Breast epithelium (tissue), 4 donors: ENCODE measurements around the gene DBNDD1. TPM values are rescaled to one million over a fixed set of nuclear protein-coding genes. Genes with fewer than 3 reads are reported as not detected.
"Not testable (repeated sequence)": the region's sequence is repeated elsewhere in the genome, so short reads cannot be mapped to it uniquely, and the experiment has no call there.

Experiments used
- DNase-seq, 2 donors: peaks; one replicate each; pipeline ENCODE4 v3.0.0-alpha.2; 2019; ENCODE audit warnings: low spot score in 2 of 2
- H3K27ac ChIP-seq, 2 donors: fragments of 200-600 bp; sonication (generic) in 1 of 2; one replicate each; pipeline ENCODE4 v1.5.1; 2016 to 2019; ENCODE audit warnings: mild to moderate bottlenecking in 1 of 2
- H3K27me3 ChIP-seq, 2 donors: fragments of 200-600 bp; sonication (generic) in 1 of 2; one replicate each; pipeline versions ENCODE4 v1.5.1 to v1.6.0; 2017 to 2019; ENCODE audit warnings: control low read depth in 1 of 2, mild to moderate bottlenecking in 1 of 2
- H3K36me3 ChIP-seq: fragments of 200-600 bp; one replicate; pipeline ENCODE4 v1.5.1; 2019
- H3K4me1 ChIP-seq, 2 donors: fragments of 200-600 bp; sonication (generic); one replicate each; pipeline ENCODE4 v1.5.1; 2016 to 2019; ENCODE audit warnings: control low read depth in 1 of 2
- H3K4me3 ChIP-seq, 3 donors: fragments of 200-600 bp; sonication (generic); 1 replicate in 2 of 3; 2 replicates in 1 of 3; pipeline ENCODE4 v1.5.1; 2016 to 2019; ENCODE audit warnings: mild to moderate bottlenecking in 3 of 3, moderate library complexity in 2 of 3
- H3K9me3 ChIP-seq, 2 donors: fragments of 200-600 bp; sonication (generic) in 1 of 2; one replicate each; pipeline ENCODE4 v1.5.1; 2016 to 2019; ENCODE audit warnings: control low read depth in 1 of 2
- POLR2A ChIP-seq: fragments of 450-650 bp; IDR thresholded peaks from one replicate; pipeline ENCODE4 v1.6.1; 2016; ENCODE audit warnings: antibody characterized with exemption, mild to moderate bottlenecking, moderate library complexity
- POLR2AphosphoS5 ChIP-seq, 3 donors: sonication (generic); formaldehyde crosslinking; IDR thresholded peaks; one replicate each; pipeline ENCODE4 v1.6.1; 2017; ENCODE audit warnings: antibody characterized with exemption in 3 of 3
- intact Hi-C: fragments of 100-400 bp; cut with DNase I; formaldehyde crosslinking; loops from one replicate; pipeline ENCODE4 v1.15.1; 2023; ENCODE audit warnings: low total_unique reads
- total RNA-seq, 3 donors: library from RNA; depleted of rRNA; stranded (reverse); fragments of >200 nt; gene quantifications; one replicate each; pipeline ENCODE4 v1.1.0, GENCODE V29; 2016
- TF ChIP-seq, protein P1 (sequence below), 3 donors: fragments of 450-650 bp; IDR thresholded peaks; one replicate each; pipeline ENCODE4 v1.5.1; 2016 to 2017; ENCODE audit warnings: antibody characterized with exemption in 3 of 3, mild to moderate bottlenecking in 3 of 3, moderate library complexity in 3 of 3

Gene DBNDD1
- total RNA-seq, 3 donors from 2014 or later: 3.7 to 7.9 (median 6.0) TPM

DNA sequence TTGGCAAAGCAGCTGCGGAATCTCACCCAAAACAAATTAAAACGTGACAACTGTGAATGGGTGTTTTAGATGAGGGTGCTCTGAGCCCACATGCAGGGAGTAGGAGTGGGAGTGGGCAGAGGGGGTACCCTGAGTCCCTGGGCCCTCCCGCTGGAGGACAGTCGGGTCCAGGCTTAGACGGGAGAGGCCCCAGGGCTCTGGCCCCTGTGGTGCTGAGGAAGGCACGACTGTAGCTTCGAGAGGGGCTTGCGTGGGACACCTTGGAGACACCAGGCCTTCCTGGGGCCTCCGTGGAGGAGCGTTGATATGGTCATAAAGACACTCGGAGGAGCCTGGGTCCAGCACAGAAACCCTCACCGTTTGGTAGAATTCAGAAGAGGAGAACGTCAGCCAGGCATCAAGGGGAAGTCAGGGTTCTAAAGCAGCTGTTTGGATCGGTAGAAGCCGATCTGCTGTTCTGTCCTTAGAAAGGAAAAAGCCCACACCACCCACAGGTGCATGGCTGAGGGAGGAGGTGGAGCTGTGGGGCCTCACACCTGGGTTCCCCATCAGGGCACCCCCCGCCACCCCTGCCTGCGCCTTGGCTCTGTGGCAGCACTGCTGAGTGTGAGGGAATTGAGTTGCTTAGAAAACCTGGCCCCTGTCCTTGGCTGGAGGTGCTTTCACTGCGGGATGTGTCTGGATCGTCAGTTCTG lies 18.4 kb downstream of the DBNDD1 start:
- no peak overlapping the region for H3K27ac ChIP-seq
- no peaks in the 10 kb centered on the region for H3K9me3 ChIP-seq
- TF ChIP-seq, protein P1, sequence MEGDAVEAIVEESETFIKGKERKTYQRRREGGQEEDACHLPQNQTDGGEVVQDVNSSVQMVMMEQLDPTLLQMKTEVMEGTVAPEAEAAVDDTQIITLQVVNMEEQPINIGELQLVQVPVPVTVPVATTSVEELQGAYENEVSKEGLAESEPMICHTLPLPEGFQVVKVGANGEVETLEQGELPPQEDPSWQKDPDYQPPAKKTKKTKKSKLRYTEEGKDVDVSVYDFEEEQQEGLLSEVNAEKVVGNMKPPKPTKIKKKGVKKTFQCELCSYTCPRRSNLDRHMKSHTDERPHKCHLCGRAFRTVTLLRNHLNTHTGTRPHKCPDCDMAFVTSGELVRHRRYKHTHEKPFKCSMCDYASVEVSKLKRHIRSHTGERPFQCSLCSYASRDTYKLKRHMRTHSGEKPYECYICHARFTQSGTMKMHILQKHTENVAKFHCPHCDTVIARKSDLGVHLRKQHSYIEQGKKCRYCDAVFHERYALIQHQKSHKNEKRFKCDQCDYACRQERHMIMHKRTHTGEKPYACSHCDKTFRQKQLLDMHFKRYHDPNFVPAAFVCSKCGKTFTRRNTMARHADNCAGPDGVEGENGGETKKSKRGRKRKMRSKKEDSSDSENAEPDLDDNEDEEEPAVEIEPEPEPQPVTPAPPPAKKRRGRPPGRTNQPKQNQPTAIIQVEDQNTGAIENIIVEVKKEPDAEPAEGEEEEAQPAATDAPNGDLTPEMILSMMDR (IDR thresholded peaks at IDR 0.05): no peak
- TF ChIP-seq POLR2A: no peak
- no peak for TF ChIP-seq POLR2AphosphoS5 (IDR thresholded peaks at IDR 0.05)
- no peaks in the 10 kb centered on the region for H3K36me3 ChIP-seq
- intact Hi-C loops: no loop called here
- H3K4me1 ChIP-seq: no peaks in the 10 kb centered on the region
- H3K4me3 ChIP-seq: no peak overlapping the region
- no peaks in the 10 kb centered on the region for H3K27me3 ChIP-seq
- no peak for DNase-seq

DNA sequence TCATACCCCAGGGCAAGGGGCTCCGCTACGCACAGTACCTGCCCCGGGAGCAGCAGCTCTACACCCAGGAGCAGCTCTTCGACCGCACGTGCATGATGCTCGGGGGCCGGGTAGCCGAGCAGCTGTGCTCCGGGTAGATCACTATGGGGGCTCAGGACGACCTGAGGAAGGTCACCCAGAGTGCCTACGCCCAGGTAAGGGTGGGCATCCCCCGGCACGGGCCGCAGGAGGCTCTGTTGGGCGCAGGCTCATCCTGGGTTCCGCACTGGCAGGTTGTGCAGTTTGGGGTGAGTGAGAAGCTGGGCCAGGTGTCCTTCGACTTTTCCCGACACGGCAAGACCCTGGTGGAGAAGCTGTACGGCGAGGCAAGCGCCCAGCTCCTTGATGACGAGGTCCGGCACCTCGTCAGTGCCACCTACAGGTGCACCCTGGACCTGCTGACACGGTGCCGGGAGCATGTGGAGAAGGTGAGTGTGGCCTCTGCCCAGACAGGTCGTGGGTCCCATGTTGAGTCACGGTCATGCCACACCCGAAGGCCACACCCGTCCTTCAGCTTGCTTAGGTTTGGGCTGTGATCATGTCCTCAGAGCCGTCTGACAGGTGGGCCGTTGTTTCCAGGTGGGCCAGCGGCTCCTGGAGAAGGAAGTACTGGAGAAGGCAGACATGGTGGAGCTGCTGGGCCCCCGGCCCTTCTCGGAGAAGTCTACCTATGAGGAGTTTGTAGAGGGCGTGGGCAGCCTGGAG lies 19.3 kb downstream of the DBNDD1 start:
- no peaks in the 10 kb centered on the region for H3K27me3 ChIP-seq
- H3K4me3 ChIP-seq: no peak overlapping the region
- no peak for TF ChIP-seq POLR2A
- TF ChIP-seq POLR2AphosphoS5 (IDR thresholded peaks at IDR 0.05): no peak
- TF ChIP-seq, protein P1 (IDR thresholded peaks at IDR 0.05): no peak
- no peaks in the 10 kb centered on the region for H3K9me3 ChIP-seq
- DNase-seq: no peak
- H3K4me1 ChIP-seq: no peaks in the 10 kb centered on the region
- intact Hi-C loops: no loop called here
- no peak overlapping the region for H3K27ac ChIP-seq
- H3K36me3 ChIP-seq: no peaks in the 10 kb centered on the region

DNA sequence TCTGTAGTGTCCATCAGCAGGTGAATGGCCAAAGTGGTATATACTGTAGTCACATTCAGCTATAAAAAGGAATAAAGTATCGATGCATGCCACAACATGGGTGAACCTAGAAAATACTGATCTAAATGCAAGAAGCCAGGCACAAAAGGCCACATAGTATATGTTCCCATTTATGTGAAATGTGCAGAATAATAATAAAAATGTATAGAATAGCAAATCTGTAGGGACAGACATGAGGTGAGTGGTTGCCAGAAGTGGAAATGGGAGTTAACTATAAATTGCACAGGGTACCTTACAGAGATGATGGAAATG lies 23.1 kb downstream of the DBNDD1 start:
- no peak overlapping the region for H3K4me3 ChIP-seq
- TF ChIP-seq, protein P1 (IDR thresholded peaks at IDR 0.05): no peak
- TF ChIP-seq POLR2AphosphoS5 (IDR thresholded peaks at IDR 0.05) (no peak), POLR2A (no peak)
- intact Hi-C loops: no loop called here
- H3K27ac ChIP-seq: peak overlapping the region; percentile 74 to 92
- no peaks in the 10 kb centered on the region for H3K9me3 ChIP-seq
- no peaks in the 10 kb centered on the region for H3K27me3 ChIP-seq
- H3K36me3 ChIP-seq: no peaks in the 10 kb centered on the region
- H3K4me1 ChIP-seq: no peaks in the 10 kb centered on the region
- DNase-seq: no peak

DNA sequence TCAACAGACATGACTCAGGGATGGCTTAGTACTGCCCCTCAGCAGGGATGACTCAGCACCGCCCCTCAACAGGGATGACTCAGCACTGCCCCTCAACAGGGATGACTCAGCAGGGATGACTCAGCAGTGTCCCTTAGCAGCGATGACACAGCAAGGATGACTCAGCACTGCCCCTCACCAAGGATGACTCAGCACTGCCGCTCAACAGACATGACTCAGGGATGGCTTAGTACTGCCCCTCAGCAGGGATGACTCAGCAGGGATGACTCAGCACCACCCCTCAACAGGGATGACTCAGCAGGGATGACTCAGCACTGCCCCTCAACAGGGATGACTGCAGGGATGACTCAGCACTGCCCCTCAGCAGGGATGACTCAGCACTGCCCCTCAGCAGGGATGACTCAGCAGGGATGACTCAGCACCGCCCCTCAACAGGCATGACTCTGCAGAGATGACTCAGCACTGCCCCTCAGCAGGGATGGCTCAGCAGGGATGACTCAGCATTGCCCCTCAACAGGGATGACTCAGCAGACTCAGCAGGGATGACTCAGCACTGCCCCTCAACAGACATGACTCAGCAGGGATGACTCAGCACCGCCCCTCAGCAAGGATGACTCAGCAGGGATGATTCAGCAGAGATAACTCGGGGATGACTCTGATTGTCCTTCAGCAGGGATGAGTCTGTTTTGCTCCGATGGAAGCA lies 23.6 kb downstream of the DBNDD1 start:
- H3K27me3 ChIP-seq, H3K4me1 ChIP-seq, H3K36me3 ChIP-seq, intact Hi-C loops, H3K4me3 ChIP-seq, H3K9me3 ChIP-seq: not testable (repeated sequence)
- DNase-seq: peak in 1 of 2 donors; percentile 31
- peak in 1 of 3 donors; percentile 21 for TF ChIP-seq POLR2AphosphoS5 (IDR thresholded peaks at IDR 0.05)
- peak overlapping the region; percentile 74 to 92 for H3K27ac ChIP-seq

DNA sequence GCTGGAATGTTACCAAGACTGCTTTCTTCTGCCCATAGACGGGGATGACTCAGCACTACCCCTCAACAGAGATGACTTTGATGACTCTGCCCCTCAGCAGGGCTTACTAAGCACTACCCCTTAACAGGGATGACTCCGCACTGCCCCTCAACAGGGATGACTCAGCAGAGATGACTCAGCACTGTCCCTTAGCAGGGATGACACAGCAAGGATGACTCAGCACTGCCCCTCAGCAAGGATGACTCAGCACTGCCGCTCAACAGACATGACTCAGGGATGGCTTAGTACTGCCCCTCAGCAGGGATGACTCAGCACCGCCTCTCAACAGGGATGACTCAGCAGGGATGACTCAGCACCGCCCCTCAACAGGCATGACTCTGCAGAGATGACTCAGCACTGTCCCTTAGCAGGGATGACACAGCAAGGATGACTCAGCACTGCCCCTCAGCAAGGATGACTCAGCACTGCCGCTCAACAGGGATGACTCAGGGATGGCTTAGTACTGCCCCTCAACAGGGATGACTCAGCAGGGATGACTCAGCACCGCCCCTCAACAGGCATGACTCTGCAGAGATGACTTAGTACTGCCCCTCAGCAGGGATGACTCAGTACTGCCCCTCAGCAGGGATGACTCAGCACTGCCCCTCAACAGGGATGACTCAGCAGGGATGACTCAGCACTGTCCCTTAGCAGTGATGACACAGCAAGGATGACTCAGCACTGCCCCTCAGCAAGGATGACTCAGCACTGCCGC lies 24.4 kb downstream of the DBNDD1 start:
- H3K36me3 ChIP-seq, H3K9me3 ChIP-seq, H3K4me3 ChIP-seq, intact Hi-C loops, H3K27me3 ChIP-seq, H3K4me1 ChIP-seq: not testable (repeated sequence)
- H3K27ac ChIP-seq: peak overlapping the region; percentile 74 to 92
- peak; percentile 64 to 66 for DNase-seq
